Activated CD8-positive, alpha-beta T cell treated with anti-CD3 and anti-CD28 coated beads, Interleukin-2, amount 10 ng/mL, durations not matched to agents 7 days and 5 days (primary cell): Measurements from ENCODE around the gene TCEANC. TPM values are rescaled to one million over a fixed set of nuclear protein-coding genes. Genes with fewer than 3 reads are reported as not detected.

ENCODE experiments used
- ATAC-seq: fragments of 150-1000 bp; cut with Tn5 transposase; one replicate; pipeline ENCODE4 v1.10.0; 2021; ENCODE audit warnings: moderate library complexity
- CTCF ChIA-PET: fragments of 350-600 bp; sonication (Branson Sonifier 250); formaldehyde crosslinking; loops from one replicate; lab custom pipeline; 2021; ENCODE audit warnings: antibody characterized with exemption; lab: Charles Lee
- POLR2A ChIA-PET: fragments of 350-600 bp; sonication (Branson Sonifier 250); formaldehyde crosslinking; loops from one replicate; lab custom pipeline; 2021; ENCODE audit warnings: antibody characterized with exemption; lab: Charles Lee
- DNase-seq: peaks from one replicate; pipeline ENCODE4 v3.0.0-alpha.2; 2020
- H3K27ac Mint-ChIP-seq: one replicate; pipeline ENCODE4 v1.8.0; 2021; ENCODE audit warnings: mild to moderate bottlenecking, mixed read lengths
- H3K27me3 Mint-ChIP-seq: one replicate; pipeline ENCODE4 v1.8.0; 2021; ENCODE audit warnings: low read depth, mixed read lengths
- H3K36me3 Mint-ChIP-seq: one replicate; pipeline ENCODE4 v1.8.0; 2021; ENCODE audit warnings: low read depth, mixed read lengths
- H3K4me1 Mint-ChIP-seq: one replicate; pipeline ENCODE4 v1.8.0; 2021; ENCODE audit warnings: low read depth, mixed read lengths
- H3K4me3 Mint-ChIP-seq: one replicate; pipeline ENCODE4 v1.8.0; 2021; ENCODE audit warnings: mild to moderate bottlenecking, mixed read lengths
- H3K9me3 Mint-ChIP-seq: one replicate; pipeline ENCODE4 v1.8.0; 2022; ENCODE audit warnings: mixed read lengths; ENCODE audit not compliant: insufficient read depth
- total RNA-seq, 2 experiments: library from RNA; stranded (reverse); gene quantifications; one replicate each; pipeline ENCODE4 v1.2.3, GENCODE V29; 2021

Gene TCEANC
- total RNA-seq, 2 experiments from 2014 or later = 3.8 to 4.1 TPM

DNA sequence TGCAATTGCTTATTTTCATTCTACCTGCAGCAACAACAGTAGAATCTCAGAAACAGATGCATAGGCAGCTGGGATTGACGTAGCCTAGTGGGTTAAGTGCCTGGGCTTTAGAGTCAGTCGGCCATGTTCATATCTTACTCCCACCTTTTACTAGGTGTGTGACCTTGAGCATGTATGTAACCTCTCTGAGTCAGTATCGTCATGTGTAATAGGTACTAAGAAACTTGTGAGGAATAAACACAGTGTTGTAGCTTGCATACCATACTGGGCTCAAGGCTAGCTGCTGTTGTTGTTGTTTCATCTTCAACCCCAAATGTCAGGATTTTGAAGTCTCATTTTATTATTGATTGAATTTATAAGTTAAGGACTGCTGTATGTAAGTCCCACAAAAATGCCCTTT, 50.2 kb downstream of the TCEANC start:
- Mint-ChIP-seq H3K4me1 (peaks cover 19% of the 10 kb centered on the region), H3K27ac (no peak overlapping the region), H3K9me3 (no peaks in the 10 kb centered on the region), H3K4me3 (no peak overlapping the region), H3K27me3 (no peaks in the 10 kb centered on the region), H3K36me3 (peaks cover 18% of the 10 kb centered on the region)
- ChIA-PET POLR2A (no interaction called here), CTCF (no interaction called here)
- DNase-seq (no peak), ATAC-seq (no peak)

DNA sequence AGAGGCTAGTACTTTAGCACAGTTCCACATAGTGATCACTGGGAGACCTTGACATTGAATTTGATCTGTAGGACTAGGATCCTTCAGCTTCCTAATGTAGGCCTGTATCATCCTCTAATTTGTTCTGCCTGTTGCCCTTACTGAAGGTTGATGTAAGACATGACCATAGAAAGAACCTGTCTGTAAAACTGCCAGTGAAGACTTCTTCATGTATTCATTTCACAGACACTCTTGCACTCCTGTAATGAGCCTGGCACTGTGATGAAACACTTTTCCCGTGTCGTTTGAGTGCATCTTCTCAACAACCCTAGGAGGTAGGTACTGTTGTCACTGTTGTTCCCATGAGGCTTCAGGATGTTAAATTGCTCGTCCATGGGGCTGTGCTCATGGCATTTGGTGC, 50.6 kb downstream of the TCEANC start:
- ChIA-PET CTCF (no interaction called here), POLR2A (no interaction called here)
- H3K4me1 Mint-ChIP-seq = peaks cover 19% of the 10 kb centered on the region
- H3K9me3 Mint-ChIP-seq = no peaks in the 10 kb centered on the region
- H3K27me3 Mint-ChIP-seq = no peaks in the 10 kb centered on the region
- DNase-seq (no peak), ATAC-seq (no peak)
- peaks cover 21% of the 10 kb centered on the region for H3K36me3 Mint-ChIP-seq
- no peak overlapping the region for H3K4me3 Mint-ChIP-seq
- H3K27ac Mint-ChIP-seq = no peak overlapping the region

GRCh38 chrX:13711141-13711540, 58.2 kb downstream of the TCEANC start:
- DNase-seq = no peak
- Mint-ChIP-seq H3K27ac (no peak overlapping the region), H3K27me3 (no peaks in the 10 kb centered on the region), H3K36me3 (peaks cover 47% of the 10 kb centered on the region), H3K9me3 (no peaks in the 10 kb centered on the region), H3K4me1 (no peaks in the 10 kb centered on the region), H3K4me3 (no peak overlapping the region)
- ChIA-PET POLR2A (no interaction called here), CTCF (interaction anchor here (0.9 kb wide), 1 partner anchor 11 kb away, joined by 3 read pairs; no protein-coding TSS in a partner anchor)
- no peak for ATAC-seq

Other genes with a start within 250 kb of the TCEANC start
- 10 to 100 TPM; 14.2 to 15.6 TPM for gene EGFL6, start 83.5 kb upstream of the TCEANC start, total RNA-seq
- gene RAB9A, start 36.0 kb downstream of the TCEANC start, total RNA-seq = 10 to 100 TPM; 10.6 to 11.2 TPM
- 10 to 100 TPM; 21.6 to 23.2 TPM for gene TRAPPC2, start 81.5 kb downstream of the TCEANC start, total RNA-seq
- gene OFD1, start 81.6 kb downstream of the TCEANC start, total RNA-seq = 10 to 100 TPM; 29.6 to 30.4 TPM
- not detected for gene GPM6B, start 164.0 kb downstream of the TCEANC start, total RNA-seq